ENCODE measurements around the gene USP12. TPM values are rescaled to one million over a fixed set of nuclear protein-coding genes. Genes with fewer than 3 reads are reported as not detected.

Gene USP12
- total and polyA plus RNA-seq, 2 experiments from 2014 or later: 18.4 to 39.3 TPM

DNA sequence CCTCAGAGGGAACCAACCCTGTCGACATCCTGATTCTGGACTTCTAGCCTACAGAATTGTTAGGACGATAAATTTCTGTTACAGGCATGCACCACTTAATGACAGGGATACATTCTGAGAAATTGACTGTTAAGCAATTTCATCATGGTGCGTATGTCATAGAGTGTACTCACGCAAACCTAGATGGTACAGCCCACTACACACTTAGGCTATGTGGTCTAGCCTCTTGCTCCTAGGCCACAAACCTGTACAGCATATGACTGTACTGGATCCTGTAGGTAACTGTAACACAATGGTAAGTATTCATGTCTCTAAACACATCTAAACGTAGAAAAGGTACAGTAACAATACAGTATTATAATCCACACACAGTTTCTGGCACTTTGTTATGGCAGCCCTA lies 13.3 kb downstream of the USP12 start (continued):
- TF ChIP-seq, protein P1, sequence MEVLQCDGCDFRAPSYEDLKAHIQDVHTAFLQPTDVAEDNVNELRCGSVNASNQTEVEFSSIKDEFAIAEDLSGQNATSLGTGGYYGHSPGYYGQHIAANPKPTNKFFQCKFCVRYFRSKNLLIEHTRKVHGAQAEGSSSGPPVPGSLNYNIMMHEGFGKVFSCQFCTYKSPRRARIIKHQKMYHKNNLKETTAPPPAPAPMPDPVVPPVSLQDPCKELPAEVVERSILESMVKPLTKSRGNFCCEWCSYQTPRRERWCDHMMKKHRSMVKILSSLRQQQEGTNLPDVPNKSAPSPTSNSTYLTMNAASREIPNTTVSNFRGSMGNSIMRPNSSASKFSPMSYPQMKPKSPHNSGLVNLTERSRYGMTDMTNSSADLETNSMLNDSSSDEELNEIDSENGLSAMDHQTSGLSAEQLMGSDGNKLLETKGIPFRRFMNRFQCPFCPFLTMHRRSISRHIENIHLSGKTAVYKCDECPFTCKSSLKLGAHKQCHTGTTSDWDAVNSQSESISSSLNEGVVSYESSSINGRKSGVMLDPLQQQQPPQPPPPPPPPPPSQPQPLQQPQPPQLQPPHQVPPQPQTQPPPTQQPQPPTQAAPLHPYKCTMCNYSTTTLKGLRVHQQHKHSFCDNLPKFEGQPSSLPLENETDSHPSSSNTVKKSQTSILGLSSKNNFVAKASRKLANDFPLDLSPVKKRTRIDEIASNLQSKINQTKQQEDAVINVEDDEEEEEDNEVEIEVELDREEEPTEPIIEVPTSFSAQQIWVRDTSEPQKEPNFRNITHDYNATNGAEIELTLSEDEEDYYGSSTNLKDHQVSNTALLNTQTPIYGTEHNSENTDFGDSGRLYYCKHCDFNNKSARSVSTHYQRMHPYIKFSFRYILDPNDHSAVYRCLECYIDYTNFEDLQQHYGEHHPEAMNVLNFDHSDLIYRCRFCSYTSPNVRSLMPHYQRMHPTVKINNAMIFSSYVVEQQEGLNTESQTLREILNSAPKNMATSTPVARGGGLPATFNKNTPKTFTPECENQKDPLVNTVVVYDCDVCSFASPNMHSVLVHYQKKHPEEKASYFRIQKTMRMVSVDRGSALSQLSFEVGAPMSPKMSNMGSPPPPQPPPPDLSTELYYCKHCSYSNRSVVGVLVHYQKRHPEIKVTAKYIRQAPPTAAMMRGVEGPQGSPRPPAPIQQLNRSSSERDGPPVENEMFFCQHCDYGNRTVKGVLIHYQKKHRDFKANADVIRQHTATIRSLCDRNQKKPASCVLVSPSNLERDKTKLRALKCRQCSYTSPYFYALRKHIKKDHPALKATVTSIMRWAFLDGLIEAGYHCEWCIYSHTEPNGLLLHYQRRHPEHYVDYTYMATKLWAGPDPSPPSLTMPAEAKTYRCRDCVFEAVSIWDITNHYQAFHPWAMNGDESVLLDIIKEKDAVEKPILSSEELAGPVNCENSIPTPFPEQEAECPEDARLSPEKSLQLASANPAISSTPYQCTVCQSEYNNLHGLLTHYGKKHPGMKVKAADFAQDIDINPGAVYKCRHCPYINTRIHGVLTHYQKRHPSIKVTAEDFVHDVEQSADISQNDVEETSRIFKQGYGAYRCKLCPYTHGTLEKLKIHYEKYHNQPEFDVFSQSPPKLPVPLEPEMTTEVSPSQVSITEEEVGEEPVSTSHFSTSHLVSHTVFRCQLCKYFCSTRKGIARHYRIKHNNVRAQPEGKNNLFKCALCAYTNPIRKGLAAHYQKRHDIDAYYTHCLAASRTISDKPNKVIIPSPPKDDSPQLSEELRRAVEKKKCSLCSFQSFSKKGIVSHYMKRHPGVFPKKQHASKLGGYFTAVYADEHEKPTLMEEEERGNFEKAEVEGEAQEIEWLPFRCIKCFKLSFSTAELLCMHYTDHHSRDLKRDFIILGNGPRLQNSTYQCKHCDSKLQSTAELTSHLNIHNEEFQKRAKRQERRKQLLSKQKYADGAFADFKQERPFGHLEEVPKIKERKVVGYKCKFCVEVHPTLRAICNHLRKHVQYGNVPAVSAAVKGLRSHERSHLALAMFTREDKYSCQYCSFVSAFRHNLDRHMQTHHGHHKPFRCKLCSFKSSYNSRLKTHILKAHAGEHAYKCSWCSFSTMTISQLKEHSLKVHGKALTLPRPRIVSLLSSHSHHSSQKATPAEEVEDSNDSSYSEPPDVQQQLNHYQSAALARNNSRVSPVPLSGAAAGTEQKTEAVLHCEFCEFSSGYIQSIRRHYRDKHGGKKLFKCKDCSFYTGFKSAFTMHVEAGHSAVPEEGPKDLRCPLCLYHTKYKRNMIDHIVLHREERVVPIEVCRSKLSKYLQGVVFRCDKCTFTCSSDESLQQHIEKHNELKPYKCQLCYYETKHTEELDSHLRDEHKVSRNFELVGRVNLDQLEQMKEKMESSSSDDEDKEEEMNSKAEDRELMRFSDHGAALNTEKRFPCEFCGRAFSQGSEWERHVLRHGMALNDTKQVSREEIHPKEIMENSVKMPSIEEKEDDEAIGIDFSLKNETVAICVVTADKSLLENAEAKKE (CRISPR knock-in tag; IDR thresholded peaks at IDR 0.05): no peak
- TF ChIP-seq JUNB (IDR thresholded peaks at IDR 0.05; ENCODE audit: unreplicated experiment) (no peak), CTCF (conservative IDR thresholded peaks at IDR 0.05; ENCODE audit: low read depth in 2 of 2) (no peak), CREB1 (CRISPR knock-in tag; IDR thresholded peaks at IDR 0.05; ENCODE audit: low read depth) (no peak), ZNF114 (CRISPR knock-in tag; IDR thresholded peaks at IDR 0.05) (no peak)

DNA sequence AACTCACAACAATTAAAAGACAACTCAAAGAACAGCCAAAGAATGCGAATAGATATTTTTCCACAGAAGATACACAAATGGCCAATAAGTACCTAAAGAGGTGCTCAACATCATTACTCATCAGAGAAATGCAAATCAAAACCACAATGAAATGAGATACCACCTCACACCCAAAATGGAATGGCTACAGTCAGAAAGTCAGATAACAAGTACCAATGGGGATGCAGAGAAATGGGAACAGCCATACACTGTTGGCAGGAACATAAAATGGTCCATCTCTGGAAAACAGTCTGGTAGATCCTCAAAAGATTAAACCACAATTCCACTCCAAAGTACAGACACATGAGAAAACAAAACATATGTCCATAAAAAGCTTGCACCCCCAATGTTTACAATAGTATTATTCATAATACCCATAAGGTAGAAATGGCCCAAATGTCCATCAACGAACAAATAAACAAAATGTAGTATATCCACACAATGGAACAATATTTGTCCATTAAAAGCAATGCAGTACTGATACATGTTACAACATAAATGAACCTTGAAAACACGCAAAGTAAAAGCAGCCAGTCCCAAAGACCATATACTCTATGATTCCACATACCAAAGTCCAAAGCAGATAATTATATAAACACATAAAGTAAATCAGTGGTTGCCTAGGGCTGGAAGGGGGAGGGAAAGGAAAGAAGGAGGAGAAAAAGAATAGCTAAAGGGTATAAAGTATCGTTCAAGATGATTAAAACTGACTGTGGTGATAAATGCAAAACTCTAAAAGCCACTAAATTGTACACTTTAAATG lies 19.6 kb downstream of the USP12 start:
- Histone ChIP-seq H3K9me2 (ENCODE audit: insufficient read depth) (no peaks in the 10 kb centered on the region), H3K4me3 (no peak overlapping the region), H3K4me1 (ENCODE audit: insufficient read depth) (peaks cover 18% of the 10 kb centered on the region), H2AFZ (no peak overlapping the region), H3K27ac (ENCODE audit: low read depth) (no peak overlapping the region), H3K36me3 (ENCODE audit: insufficient read depth) (no peaks in the 10 kb centered on the region), H3K79me2 (replicated peaks; ENCODE audit: insufficient read depth) (peaks cover 100% of the 10 kb centered on the region), H3K4me2 (no peak overlapping the region), H3K27me3 (ENCODE audit: insufficient read depth) (no peaks in the 10 kb centered on the region), H4K20me1 (replicated peaks; ENCODE audit: insufficient read depth) (peaks cover 22% of the 10 kb centered on the region), H3F3A (replicated peaks; ENCODE audit: low read depth) (no peaks in the 10 kb centered on the region)
- Mint-ChIP-seq H3K36me3 (ENCODE audit: low read depth) (peaks cover 17% of the 10 kb centered on the region), H3K4me1 (peaks cover 12% of the 10 kb centered on the region), H3K4me3 (no peak overlapping the region), H3K27ac (no peak overlapping the region), H3K27me3 (ENCODE audit: insufficient read depth, low read depth, poor library complexity) (peaks cover 7% of the 10 kb centered on the region), H3K9me3 (peaks cover 11% of the 10 kb centered on the region)
- no peak for DNase-seq (ENCODE audit: low spot score)
- no peak for ATAC-seq
- TF ChIP-seq, protein P2, sequence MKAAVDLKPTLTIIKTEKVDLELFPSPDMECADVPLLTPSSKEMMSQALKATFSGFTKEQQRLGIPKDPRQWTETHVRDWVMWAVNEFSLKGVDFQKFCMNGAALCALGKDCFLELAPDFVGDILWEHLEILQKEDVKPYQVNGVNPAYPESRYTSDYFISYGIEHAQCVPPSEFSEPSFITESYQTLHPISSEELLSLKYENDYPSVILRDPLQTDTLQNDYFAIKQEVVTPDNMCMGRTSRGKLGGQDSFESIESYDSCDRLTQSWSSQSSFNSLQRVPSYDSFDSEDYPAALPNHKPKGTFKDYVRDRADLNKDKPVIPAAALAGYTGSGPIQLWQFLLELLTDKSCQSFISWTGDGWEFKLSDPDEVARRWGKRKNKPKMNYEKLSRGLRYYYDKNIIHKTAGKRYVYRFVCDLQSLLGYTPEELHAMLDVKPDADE (IDR thresholded peaks at IDR 0.05): no peak
- no peak for TF ChIP-seq ZNF114 (CRISPR knock-in tag; IDR thresholded peaks at IDR 0.05)
- TF ChIP-seq JUNB (IDR thresholded peaks at IDR 0.05; ENCODE audit: unreplicated experiment): no peak
- TF ChIP-seq ZNF331 (CRISPR knock-in tag; IDR thresholded peaks at IDR 0.05; ENCODE audit: low read depth): no peak
- no peak for TF ChIP-seq NANOG (IDR thresholded peaks at IDR 0.05; ENCODE audit: borderline replicate concordance)
- no peak for TF ChIP-seq STAT1 (IDR thresholded peaks at IDR 0.05; ENCODE audit: unreplicated experiment)
- no peak for TF ChIP-seq CREB1 (CRISPR knock-in tag; IDR thresholded peaks at IDR 0.05; ENCODE audit: low read depth)
- TF ChIP-seq CTCF (conservative IDR thresholded peaks at IDR 0.05; ENCODE audit: low read depth in 2 of 2): no peak
- TF ChIP-seq EZH2 (IDR thresholded peaks at IDR 0.05; ENCODE audit: low read depth, unreplicated experiment): no peak

Data from GM23338 (cell line).